Suprapubic skin (tissue), 4 donors: Measurements from ENCODE around the gene PTK7. TPM values are rescaled to one million over a fixed set of nuclear protein-coding genes. Genes with fewer than 3 reads are reported as not detected.
A peak's percentile ranks its signal among the peaks of the same experiment; 100 is the strongest.

ENCODE experiments used
- DNase-seq, 2 donors: peaks; one replicate each; pipeline ENCODE4 v3.0.0-alpha.2; 2019; ENCODE audit warnings: low spot score in 2 of 2
- H3K27ac ChIP-seq: fragments of 200-600 bp; sonication (generic); one replicate; pipeline ENCODE4 v1.5.1; 2019
- H3K27me3 ChIP-seq: fragments of 200-600 bp; sonication (generic); one replicate; pipeline ENCODE4 v1.5.1; 2019
- H3K36me3 ChIP-seq: fragments of 200-600 bp; sonication (generic); one replicate; pipeline ENCODE4 v1.5.1; 2019
- H3K4me1 ChIP-seq: fragments of 200-600 bp; sonication (generic); one replicate; pipeline ENCODE4 v1.5.1; 2019
- H3K4me3 ChIP-seq: fragments of 200-600 bp; sonication (generic); one replicate; pipeline ENCODE4 v1.5.1; 2019; ENCODE audit warnings: mild to moderate bottlenecking
- H3K9me3 ChIP-seq: fragments of 200-600 bp; sonication (generic); one replicate; pipeline ENCODE4 v1.5.1; 2019
- EP300 ChIP-seq: sonication (generic); formaldehyde crosslinking; IDR thresholded peaks from one replicate; pipeline ENCODE4 v1.6.1; 2017; ENCODE audit warnings: antibody characterized with exemption
- POLR2A ChIP-seq, 2 donors: fragments of 450-650 bp; IDR thresholded peaks; one replicate each; pipeline ENCODE4 v1.6.1; 2017; ENCODE audit warnings: antibody characterized with exemption in 2 of 2, mild to moderate bottlenecking in 2 of 2, moderate library complexity in 2 of 2
- POLR2AphosphoS5 ChIP-seq, 3 donors: sonication (generic); formaldehyde crosslinking; IDR thresholded peaks; one replicate each; pipeline ENCODE4 v1.6.1; 2017; ENCODE audit warnings: antibody characterized with exemption in 3 of 3
- WGBS: methylation state at CpG from one replicate; pipeline ENCODE4 v1.1.5; 2018; 5-methylcytosine and 5-hydroxymethylcytosine counted together
- total RNA-seq, 4 donors: library from RNA; depleted of rRNA; stranded (reverse); fragments of >200 nt; gene quantifications; one replicate each; pipeline ENCODE4 v1.1.0, GENCODE V29; 2016
- TF ChIP-seq, protein P1 (sequence below), 2 donors: fragments of 200-600 bp in 1 of 2; fragments of 450-650 bp in 1 of 2; sonication (generic) in 1 of 2; IDR thresholded peaks; one replicate each; pipeline ENCODE4 v1.5.1; 2016 to 2019; ENCODE audit warnings: antibody characterized with exemption in 2 of 2, mild to moderate bottlenecking in 1 of 2, moderate library complexity in 1 of 2

PTK7 gene
- total RNA-seq, 4 donors from 2014 or later: 50.4 to 71.3 (median 66.3) TPM

DNA sequence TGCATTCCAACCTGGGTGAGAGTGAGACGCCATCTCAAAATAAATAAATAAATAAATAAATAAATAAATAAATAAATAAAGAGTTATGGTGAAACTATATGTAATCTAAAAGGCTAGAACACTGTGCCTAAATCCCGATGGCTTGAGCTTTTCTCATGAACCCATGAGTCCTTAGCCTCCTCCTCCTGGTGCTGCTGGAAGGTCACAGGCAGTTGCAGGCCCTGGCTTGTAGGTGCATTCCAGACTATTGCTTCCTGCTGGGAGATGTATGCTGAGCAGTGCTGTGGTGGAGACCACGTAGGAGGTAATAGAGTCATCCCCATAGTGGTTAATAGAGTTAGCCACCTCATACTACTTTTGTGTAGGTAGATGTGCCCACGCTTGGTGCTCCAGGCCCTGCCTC, 12.5 kb downstream of the PTK7 start:
- Histone ChIP-seq H3K9me3 (no peaks in the 10 kb centered on the region), H3K36me3 (no peaks in the 10 kb centered on the region), H3K27me3 (no peaks in the 10 kb centered on the region), H3K4me3 (no peak overlapping the region), H3K27ac (peak overlapping the region; percentile 80), H3K4me1 (peaks cover 53% of the 10 kb centered on the region)
- WGBS: 61% methylated on average over 4 of the region's 4 CpGs
- TF ChIP-seq POLR2A (IDR thresholded peaks at IDR 0.05): no peak
- TF ChIP-seq POLR2AphosphoS5 (IDR thresholded peaks at IDR 0.05): no peak
- TF ChIP-seq EP300: no peak
- TF ChIP-seq, protein P1, sequence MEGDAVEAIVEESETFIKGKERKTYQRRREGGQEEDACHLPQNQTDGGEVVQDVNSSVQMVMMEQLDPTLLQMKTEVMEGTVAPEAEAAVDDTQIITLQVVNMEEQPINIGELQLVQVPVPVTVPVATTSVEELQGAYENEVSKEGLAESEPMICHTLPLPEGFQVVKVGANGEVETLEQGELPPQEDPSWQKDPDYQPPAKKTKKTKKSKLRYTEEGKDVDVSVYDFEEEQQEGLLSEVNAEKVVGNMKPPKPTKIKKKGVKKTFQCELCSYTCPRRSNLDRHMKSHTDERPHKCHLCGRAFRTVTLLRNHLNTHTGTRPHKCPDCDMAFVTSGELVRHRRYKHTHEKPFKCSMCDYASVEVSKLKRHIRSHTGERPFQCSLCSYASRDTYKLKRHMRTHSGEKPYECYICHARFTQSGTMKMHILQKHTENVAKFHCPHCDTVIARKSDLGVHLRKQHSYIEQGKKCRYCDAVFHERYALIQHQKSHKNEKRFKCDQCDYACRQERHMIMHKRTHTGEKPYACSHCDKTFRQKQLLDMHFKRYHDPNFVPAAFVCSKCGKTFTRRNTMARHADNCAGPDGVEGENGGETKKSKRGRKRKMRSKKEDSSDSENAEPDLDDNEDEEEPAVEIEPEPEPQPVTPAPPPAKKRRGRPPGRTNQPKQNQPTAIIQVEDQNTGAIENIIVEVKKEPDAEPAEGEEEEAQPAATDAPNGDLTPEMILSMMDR (IDR thresholded peaks at IDR 0.05): no peak
- no peak for DNase-seq

DNA sequence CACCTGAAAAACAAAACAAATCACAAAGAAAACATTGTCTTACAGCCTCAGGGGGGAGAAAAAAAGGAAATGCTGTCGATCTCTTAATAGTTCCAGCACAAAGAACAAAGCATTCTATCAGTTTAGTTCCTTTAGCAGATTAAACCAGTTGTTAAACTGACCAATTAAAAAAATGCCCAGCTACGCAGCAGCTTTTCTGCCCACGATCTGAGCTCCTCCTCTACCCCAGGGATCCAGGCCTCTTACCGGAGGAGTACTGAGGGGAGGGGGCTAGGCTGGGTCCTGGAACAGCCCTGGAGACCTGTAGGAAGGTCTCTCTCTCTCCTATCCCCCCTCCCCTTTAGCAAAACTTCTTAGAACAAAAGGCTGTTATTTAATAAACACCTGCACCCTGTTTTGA, 13.4 kb downstream of the PTK7 start:
- Histone ChIP-seq H3K4me3 (no peak overlapping the region), H3K4me1 (peaks cover 62% of the 10 kb centered on the region), H3K27me3 (no peaks in the 10 kb centered on the region), H3K36me3 (no peaks in the 10 kb centered on the region), H3K9me3 (no peaks in the 10 kb centered on the region), H3K27ac (peak overlapping the region; percentile 80)
- WGBS: 40% methylated on average over 4 of the region's 4 CpGs
- DNase-seq: no peak
- TF ChIP-seq POLR2A (IDR thresholded peaks at IDR 0.05): no peak

DNA sequence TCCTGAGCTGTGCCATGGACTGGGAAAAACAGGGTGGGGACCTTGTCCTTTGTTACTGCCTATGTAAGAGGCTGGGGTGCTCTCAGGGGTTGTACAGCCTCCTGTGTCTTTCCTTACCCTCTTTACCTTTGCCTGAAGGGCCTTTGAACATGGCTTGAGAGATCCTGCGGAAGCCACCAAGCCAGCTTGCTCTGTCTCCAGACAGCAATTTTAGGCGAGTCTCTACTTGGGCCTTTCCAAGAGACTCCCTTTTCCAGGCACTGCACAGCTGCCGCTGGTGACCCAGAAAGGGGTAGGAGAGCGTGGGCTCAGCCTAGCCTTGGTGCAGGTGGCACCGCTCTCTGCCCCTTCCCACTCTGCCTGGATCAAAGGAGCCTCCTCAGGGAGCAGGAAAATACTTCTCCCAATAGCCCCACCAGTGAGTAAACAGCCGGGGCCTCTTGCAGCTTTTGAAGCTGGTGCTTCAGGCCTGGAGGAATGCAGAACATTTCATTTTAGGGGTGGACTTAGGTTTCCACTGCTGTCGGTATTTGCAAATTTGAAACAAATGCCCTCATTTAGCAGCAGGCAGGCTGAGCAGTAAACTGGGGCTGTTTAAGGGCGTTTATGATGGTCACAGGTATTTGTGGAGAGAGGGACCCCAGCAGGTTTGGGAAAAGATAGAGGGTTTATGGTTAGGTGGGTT, 13.9 kb downstream of the PTK7 start:
- peak overlapping the region; percentile 80 for H3K27ac ChIP-seq
- TF ChIP-seq EP300: no peak
- no peak for TF ChIP-seq POLR2A (IDR thresholded peaks at IDR 0.05)
- TF ChIP-seq, protein P1 (IDR thresholded peaks at IDR 0.05): no peak
- no peak for TF ChIP-seq POLR2AphosphoS5 (IDR thresholded peaks at IDR 0.05)
- H3K4me3 ChIP-seq: no peak overlapping the region
- no peak for DNase-seq
- no peaks in the 10 kb centered on the region for H3K27me3 ChIP-seq
- no peaks in the 10 kb centered on the region for H3K9me3 ChIP-seq
- 54% methylated on average over 7 of the region's 8 CpGs for WGBS
- peaks cover 65% of the 10 kb centered on the region for H3K4me1 ChIP-seq
- H3K36me3 ChIP-seq: no peaks in the 10 kb centered on the region

DNA sequence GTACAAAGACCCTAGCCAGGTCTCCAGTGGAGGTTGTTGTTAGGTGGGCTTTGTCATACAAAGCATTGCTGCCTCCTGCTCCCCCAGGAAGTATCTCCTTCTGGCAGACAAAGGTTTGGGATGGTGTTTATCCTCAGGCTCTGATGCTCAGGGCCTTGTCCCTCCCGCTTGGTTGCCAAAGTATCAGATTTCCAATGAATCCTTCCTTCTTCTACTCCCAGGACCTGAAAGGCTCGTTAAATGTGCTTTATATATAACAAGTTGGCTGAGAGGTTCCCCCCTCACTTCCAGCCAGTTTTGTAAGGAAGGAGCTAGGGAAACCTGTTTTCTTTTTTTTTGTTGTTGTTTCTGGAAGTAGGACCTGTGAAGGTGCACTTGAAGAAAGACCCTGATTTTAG, 14.4 kb downstream of the PTK7 start:
- H3K4me1 ChIP-seq: peaks cover 68% of the 10 kb centered on the region
- no peaks in the 10 kb centered on the region for H3K36me3 ChIP-seq
- DNase-seq: no peak
- no peaks in the 10 kb centered on the region for H3K9me3 ChIP-seq
- H3K27me3 ChIP-seq: no peaks in the 10 kb centered on the region
- H3K27ac ChIP-seq: peak overlapping the region; percentile 80
- no peak overlapping the region for H3K4me3 ChIP-seq
- TF ChIP-seq POLR2A (IDR thresholded peaks at IDR 0.05): no peak
- no peak for TF ChIP-seq POLR2AphosphoS5 (IDR thresholded peaks at IDR 0.05)
- TF ChIP-seq, protein P1 (IDR thresholded peaks at IDR 0.05): no peak
- no peak for TF ChIP-seq EP300
- WGBS: 35% methylated on average over 2 of the region's 2 CpGs

DNA sequence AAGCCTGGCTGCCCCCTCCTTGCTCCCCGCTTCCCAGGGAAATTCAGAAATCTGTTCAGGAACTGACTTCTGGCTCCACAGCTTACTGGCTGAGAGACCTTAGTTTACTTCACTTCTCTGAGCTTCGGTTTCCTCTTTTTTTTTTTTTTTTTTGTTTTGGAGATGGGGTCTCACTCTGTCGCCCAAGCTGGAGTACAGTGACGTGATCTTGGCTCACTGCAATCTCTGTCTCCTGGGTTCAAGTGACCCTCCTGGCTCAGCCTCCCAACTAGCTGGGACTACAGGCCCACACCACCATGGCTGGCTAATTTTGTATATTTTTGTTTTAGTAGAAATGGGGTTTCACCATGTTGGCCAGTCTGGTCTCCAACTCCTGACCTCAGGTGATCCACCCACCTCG, 14.9 kb downstream of the PTK7 start:
- no peaks in the 10 kb centered on the region for H3K9me3 ChIP-seq
- H3K4me3 ChIP-seq: no peak overlapping the region
- no peak for DNase-seq
- TF ChIP-seq EP300 (no peak), POLR2A (IDR thresholded peaks at IDR 0.05) (no peak), POLR2AphosphoS5 (IDR thresholded peaks at IDR 0.05) (no peak)
- TF ChIP-seq, protein P1 (IDR thresholded peaks at IDR 0.05): no peak
- H3K4me1 ChIP-seq: peaks cover 72% of the 10 kb centered on the region
- H3K27ac ChIP-seq: peak overlapping the region; percentile 80
- 68% methylated on average over 5 of the region's 5 CpGs for WGBS
- H3K27me3 ChIP-seq: no peaks in the 10 kb centered on the region
- no peaks in the 10 kb centered on the region for H3K36me3 ChIP-seq
